Measurements from ENCODE around the gene TXNDC5.

The TXNDC5 gene

DNA sequence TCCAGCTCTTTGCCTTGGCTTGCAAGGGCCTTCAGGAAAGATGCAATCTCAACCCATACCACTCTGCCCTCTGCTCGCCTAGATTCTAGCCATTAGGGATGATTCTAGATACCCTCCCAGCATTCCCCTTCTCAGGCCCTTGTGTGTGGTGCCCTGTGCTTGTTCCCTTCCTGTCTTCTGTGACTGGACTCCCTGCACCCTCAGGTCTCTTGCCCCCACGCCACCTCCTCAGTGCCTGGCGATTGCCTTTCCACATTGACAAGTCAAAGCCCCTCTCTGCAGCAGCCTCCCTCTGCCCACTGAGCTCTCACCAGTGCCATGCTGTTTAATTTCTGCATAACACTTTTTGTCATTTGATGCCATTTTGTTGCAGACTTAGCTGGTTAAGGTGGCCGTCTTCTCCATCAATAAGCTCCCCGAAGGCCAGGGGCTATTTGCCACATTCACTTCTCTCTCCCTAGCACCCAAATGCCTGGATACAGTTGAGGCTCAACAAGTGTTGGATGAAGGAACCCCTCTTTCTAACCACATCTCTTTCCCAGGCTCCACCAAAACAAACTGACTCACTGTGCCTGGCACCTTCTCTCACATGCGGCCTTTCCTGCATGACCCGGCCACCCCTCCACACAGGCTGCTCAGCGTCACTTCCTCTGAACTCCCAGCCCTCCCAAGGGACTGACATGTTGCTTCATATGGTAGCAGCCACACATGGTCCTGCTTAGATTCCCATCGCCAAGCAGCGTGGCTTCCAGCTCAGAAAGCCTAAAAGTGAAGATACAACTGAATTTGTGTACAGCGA is 4.6 kb upstream of the TXNDC5 start:
- H3F3A ChIP-seq (ENCODE audit: insufficient read depth, low read length), result peaks cover 67% of the 10 kb centered on the region
- H3K9me2 ChIP-seq (replicated peaks; ENCODE audit: insufficient read depth, low read length), result no peaks in the 10 kb centered on the region
- H3K36me3 ChIP-seq (replicated peaks; ENCODE audit: insufficient read depth, low read length), result no peaks in the 10 kb centered on the region
- H3K4me3 ChIP-seq (ENCODE audit: low read length), result no peak overlapping the region
- H3K9me3 ChIP-seq (replicated peaks; ENCODE audit: insufficient read depth, low read length), result no peaks in the 10 kb centered on the region
- no peak overlapping the region for H2AFZ ChIP-seq (ENCODE audit: low read length)
- no peaks in the 10 kb centered on the region for H4K20me1 ChIP-seq (ENCODE audit: insufficient read depth, low read length)
- peak overlapping the region; percentile 92; the same call in 1 of the 2 replicates for H3K9ac ChIP-seq (ENCODE audit: low read length)
- H3K27ac ChIP-seq (ENCODE audit: low read length), result peak overlapping the region; percentile 97; the same call in 1 of the 2 replicates
- H3K79me2 ChIP-seq (ENCODE audit: low read length), result peaks cover 82% of the 10 kb centered on the region
- TF ChIP-seq, protein P1, sequence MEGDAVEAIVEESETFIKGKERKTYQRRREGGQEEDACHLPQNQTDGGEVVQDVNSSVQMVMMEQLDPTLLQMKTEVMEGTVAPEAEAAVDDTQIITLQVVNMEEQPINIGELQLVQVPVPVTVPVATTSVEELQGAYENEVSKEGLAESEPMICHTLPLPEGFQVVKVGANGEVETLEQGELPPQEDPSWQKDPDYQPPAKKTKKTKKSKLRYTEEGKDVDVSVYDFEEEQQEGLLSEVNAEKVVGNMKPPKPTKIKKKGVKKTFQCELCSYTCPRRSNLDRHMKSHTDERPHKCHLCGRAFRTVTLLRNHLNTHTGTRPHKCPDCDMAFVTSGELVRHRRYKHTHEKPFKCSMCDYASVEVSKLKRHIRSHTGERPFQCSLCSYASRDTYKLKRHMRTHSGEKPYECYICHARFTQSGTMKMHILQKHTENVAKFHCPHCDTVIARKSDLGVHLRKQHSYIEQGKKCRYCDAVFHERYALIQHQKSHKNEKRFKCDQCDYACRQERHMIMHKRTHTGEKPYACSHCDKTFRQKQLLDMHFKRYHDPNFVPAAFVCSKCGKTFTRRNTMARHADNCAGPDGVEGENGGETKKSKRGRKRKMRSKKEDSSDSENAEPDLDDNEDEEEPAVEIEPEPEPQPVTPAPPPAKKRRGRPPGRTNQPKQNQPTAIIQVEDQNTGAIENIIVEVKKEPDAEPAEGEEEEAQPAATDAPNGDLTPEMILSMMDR (IDR thresholded peaks at IDR 0.05; ENCODE audit: low read length), result no peak
- TF ChIP-seq EZH2 (optimal IDR thresholded peaks at IDR 0.05; ENCODE audit: low read depth, low read length) (no peak), EZH2phosphoT487 (IDR thresholded peaks at IDR 0.05; ENCODE audit: low read length) (no peak)
- peaks cover 85% of the 10 kb centered on the region for H3K4me1 ChIP-seq (ENCODE audit: low read length)
- no peaks in the 10 kb centered on the region for H3K27me3 ChIP-seq (replicated peaks; ENCODE audit: insufficient read depth, low read length)
- H3K4me2 ChIP-seq (ENCODE audit: low read depth, low read length), result no peak overlapping the region
- DNase-seq, result no peak

DNA sequence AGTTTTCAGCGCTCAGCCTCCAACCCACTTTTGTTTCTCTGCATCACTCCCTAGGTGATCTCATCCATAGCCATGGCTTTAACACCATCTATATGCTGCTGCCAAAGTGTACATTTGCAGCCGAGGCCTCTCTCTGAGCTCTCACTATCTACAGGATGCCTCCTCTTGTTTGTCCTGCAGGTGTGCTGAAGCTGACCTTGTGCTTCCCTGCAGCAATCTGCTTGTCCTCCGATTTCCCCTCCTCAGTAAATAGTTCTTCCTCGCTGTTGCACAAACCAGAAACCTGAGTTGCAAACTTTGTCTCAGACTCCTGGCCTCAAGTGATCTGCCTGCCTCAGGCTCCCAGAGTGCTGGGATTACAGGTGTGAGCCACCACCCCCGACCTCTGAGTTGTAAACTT is 3.7 kb upstream of the TXNDC5 start:
- no peak for DNase-seq
- no peak overlapping the region for H3K9ac ChIP-seq (ENCODE audit: low read length)
- no peak overlapping the region for H3K4me3 ChIP-seq (ENCODE audit: low read length)
- TF ChIP-seq EZH2phosphoT487 (IDR thresholded peaks at IDR 0.05; ENCODE audit: low read length), result no peak
- TF ChIP-seq, protein P1 (IDR thresholded peaks at IDR 0.05; ENCODE audit: low read length), result no peak
- TF ChIP-seq EZH2 (optimal IDR thresholded peaks at IDR 0.05; ENCODE audit: low read depth, low read length), result no peak
- no peaks in the 10 kb centered on the region for H3K27me3 ChIP-seq (replicated peaks; ENCODE audit: insufficient read depth, low read length)
- H3K27ac ChIP-seq (ENCODE audit: low read length), result peak overlapping the region; percentile 97; the same call in 1 of the 2 replicates
- peaks cover 81% of the 10 kb centered on the region for H3K79me2 ChIP-seq (ENCODE audit: low read length)
- H3K4me1 ChIP-seq (ENCODE audit: low read length), result peaks cover 76% of the 10 kb centered on the region
- H4K20me1 ChIP-seq (ENCODE audit: insufficient read depth, low read length), result no peaks in the 10 kb centered on the region
- no peak overlapping the region for H2AFZ ChIP-seq (ENCODE audit: low read length)
- H3K4me2 ChIP-seq (ENCODE audit: low read depth, low read length), result no peak overlapping the region
- peaks cover 6% of the 10 kb centered on the region for H3K36me3 ChIP-seq (replicated peaks; ENCODE audit: insufficient read depth, low read length)
- H3F3A ChIP-seq (ENCODE audit: insufficient read depth, low read length), result peaks cover 72% of the 10 kb centered on the region
- no peaks in the 10 kb centered on the region for H3K9me3 ChIP-seq (replicated peaks; ENCODE audit: insufficient read depth, low read length)
- no peaks in the 10 kb centered on the region for H3K9me2 ChIP-seq (replicated peaks; ENCODE audit: insufficient read depth, low read length)

DNA sequence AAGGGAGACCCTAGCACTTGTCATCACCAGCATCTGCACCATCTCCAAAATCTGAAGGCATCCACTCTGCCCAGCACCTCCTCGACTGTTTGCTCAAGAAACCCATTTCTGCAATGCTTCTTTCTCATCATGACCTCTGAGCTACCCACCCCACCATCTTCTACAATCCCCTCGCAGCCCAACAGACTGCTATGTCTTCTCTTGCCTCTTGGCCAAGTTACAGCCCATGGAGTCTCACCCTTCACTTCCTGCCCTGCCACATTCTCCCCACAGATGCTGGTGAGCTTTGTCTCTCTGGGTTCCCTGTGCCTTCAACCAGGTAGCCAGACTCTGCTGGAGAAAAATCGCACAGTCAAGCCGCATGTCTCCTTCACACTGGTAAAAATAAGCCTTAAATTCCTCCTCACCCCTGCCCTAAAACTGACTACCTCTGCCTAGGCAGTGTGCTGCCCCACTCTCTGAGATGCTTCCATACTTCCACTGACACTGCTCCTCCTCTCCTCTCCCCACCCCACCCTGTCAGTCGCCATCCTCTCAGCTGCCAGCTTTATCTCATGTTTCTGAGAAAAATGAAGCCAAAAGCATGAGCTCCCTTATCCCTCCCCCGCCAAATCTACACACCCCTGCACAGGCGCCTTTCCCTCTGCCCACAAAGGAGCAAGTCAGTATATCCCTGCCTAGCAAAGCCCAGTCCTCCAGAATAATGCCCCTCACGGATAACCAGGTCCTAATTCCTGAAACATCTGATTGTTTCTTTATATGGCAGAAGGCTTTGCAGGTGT is 2.3 kb upstream of the TXNDC5 start:
- H4K20me1 ChIP-seq (ENCODE audit: insufficient read depth, low read length), result no peaks in the 10 kb centered on the region
- H3K9me3 ChIP-seq (replicated peaks; ENCODE audit: insufficient read depth, low read length), result no peaks in the 10 kb centered on the region
- H3K9ac ChIP-seq (ENCODE audit: low read length), result peak overlapping the region; percentile 100
- H3K4me2 ChIP-seq (ENCODE audit: low read depth, low read length), result peak overlapping the region; percentile 98
- H3K27me3 ChIP-seq (replicated peaks; ENCODE audit: insufficient read depth, low read length), result no peaks in the 10 kb centered on the region
- H3K79me2 ChIP-seq (ENCODE audit: low read length), result peaks cover 81% of the 10 kb centered on the region
- peak overlapping the region; percentile 97 for H3K27ac ChIP-seq (ENCODE audit: low read length)
- peak; percentile 6 for DNase-seq
- peaks cover 18% of the 10 kb centered on the region for H3K36me3 ChIP-seq (replicated peaks; ENCODE audit: insufficient read depth, low read length)
- no peak overlapping the region for H2AFZ ChIP-seq (ENCODE audit: low read length)
- peaks cover 77% of the 10 kb centered on the region for H3F3A ChIP-seq (ENCODE audit: insufficient read depth, low read length)
- TF ChIP-seq, protein P1 (IDR thresholded peaks at IDR 0.05; ENCODE audit: low read length), result no peak
- TF ChIP-seq EZH2phosphoT487 (IDR thresholded peaks at IDR 0.05; ENCODE audit: low read length), result no peak
- TF ChIP-seq EZH2 (optimal IDR thresholded peaks at IDR 0.05; ENCODE audit: low read depth, low read length), result no peak
- peaks cover 62% of the 10 kb centered on the region for H3K4me1 ChIP-seq (ENCODE audit: low read length)
- no peak overlapping the region for H3K4me3 ChIP-seq (ENCODE audit: low read length)
- H3K9me2 ChIP-seq (replicated peaks; ENCODE audit: insufficient read depth, low read length), result no peaks in the 10 kb centered on the region

Data from MM.1S (cell line).